Neuronal stem cell (in vitro differentiated cells): ENCODE data around the gene LEFTY2.

Experiments
- DNase-seq: peaks from one replicate; pipeline ENCODE4 v3.0.0-alpha.2; 2013; ENCODE audit warnings: low spot score
- H2AFZ ChIP-seq: one replicate; pipeline ENCODE4 v1.6.1; 2013; ENCODE audit warnings: mild to moderate bottlenecking, low read length, inconsistent platforms
- H2AK5ac ChIP-seq: 2 replicates; pipeline ENCODE4 v1.6.1; 2013; ENCODE audit warnings: low read depth, mild to moderate bottlenecking, inconsistent platforms, low read length, moderate library complexity, mixed read lengths
- H2BK120ac ChIP-seq: 2 replicates; pipeline ENCODE4 v1.6.1; 2013; ENCODE audit warnings: low read depth, mild to moderate bottlenecking, inconsistent platforms, low read length, moderate library complexity, mixed read lengths
- H2BK12ac ChIP-seq: one replicate; pipeline ENCODE4 v1.6.1; 2013; ENCODE audit warnings: low read length, inconsistent platforms
- H2BK15ac ChIP-seq: 2 replicates; pipeline ENCODE4 v1.6.1; 2013; ENCODE audit warnings: mild to moderate bottlenecking, low read length, inconsistent platforms, mixed read lengths
- H2BK5ac ChIP-seq: one replicate; pipeline ENCODE4 v1.6.1; 2013; ENCODE audit warnings: inconsistent platforms, mild to moderate bottlenecking, low read length, moderate library complexity
- H3K14ac ChIP-seq: one replicate; pipeline ENCODE4 v1.6.1; 2013; ENCODE audit warnings: low read length, inconsistent platforms
- H3K18ac ChIP-seq: 2 replicates; pipeline ENCODE4 v1.6.1; 2013; ENCODE audit warnings: low read length, inconsistent platforms
- H3K23ac ChIP-seq: 2 replicates; pipeline ENCODE4 v1.6.1; 2013; ENCODE audit warnings: low read depth, mild to moderate bottlenecking, mixed read lengths, low read length, inconsistent platforms; ENCODE audit not compliant: poor library complexity
- H3K27ac ChIP-seq: replicated peaks from 3 replicates; pipeline ENCODE4 v1.5.1; 2013; ENCODE audit warnings: low read length, inconsistent platforms
- H3K27me3 ChIP-seq, 3 experiments: 2 replicates each; pipeline ENCODE4 v1.6.1; 2013; ENCODE audit warnings: low read length in 3 of 3, mild to moderate bottlenecking in 2 of 3, inconsistent platforms in 1 of 3, low read depth in 1 of 3, mixed read lengths in 1 of 3, moderate library complexity in 1 of 3; ENCODE audit not compliant: control insufficient read depth in 3 of 3, insufficient read depth in 3 of 3
- H3K36me3 ChIP-seq, 2 donors: replicated peaks in 1 of 2; 2 replicates each; pipeline ENCODE4 v1.6.1; 2013; ENCODE audit warnings: low read length in 2 of 2; ENCODE audit not compliant: control insufficient read depth in 2 of 2, insufficient read depth in 2 of 2
- H3K4ac ChIP-seq: 2 replicates; pipeline ENCODE4 v1.6.1; 2013; ENCODE audit warnings: inconsistent platforms, mild to moderate bottlenecking, low read length, moderate library complexity
- H3K4me1 ChIP-seq, 2 donors: 1 replicate in 1 of 2; 2 replicates in 1 of 2; pipeline ENCODE4 v1.6.1; 2013; ENCODE audit warnings: low read length in 2 of 2, low read depth in 1 of 2; ENCODE audit not compliant: control insufficient read depth in 2 of 2, insufficient read depth in 1 of 2
- H3K4me2 ChIP-seq: one replicate; pipeline ENCODE4 v1.6.1; 2013; ENCODE audit warnings: mild to moderate bottlenecking, low read length, inconsistent platforms; ENCODE audit not compliant: insufficient read depth, poor library complexity, severe bottlenecking
- H3K4me3 ChIP-seq, 2 donors: 2 replicates each; pipeline ENCODE4 v1.5.1; 2013; ENCODE audit warnings: low read length in 2 of 2, mild to moderate bottlenecking in 2 of 2, inconsistent platforms in 1 of 2, moderate library complexity in 1 of 2
- H3K79me1 ChIP-seq: one replicate; pipeline ENCODE4 v1.6.1; 2013; ENCODE audit warnings: low read depth, mild to moderate bottlenecking, inconsistent platforms, low read length, moderate library complexity
- H3K9ac ChIP-seq: one replicate; pipeline ENCODE4 v1.6.1; 2013; ENCODE audit warnings: mild to moderate bottlenecking, low read depth, low read length, inconsistent platforms; ENCODE audit not compliant: poor library complexity
- H3K9me3 ChIP-seq, 2 donors: replicated peaks in 1 of 2; 2 replicates each; pipeline versions ENCODE3 to v1.6.1; 2013; ENCODE audit warnings: low read length in 2 of 2, mild to moderate bottlenecking in 2 of 2, inconsistent platforms in 1 of 2, low read depth in 1 of 2, mixed read lengths in 1 of 2, moderate library complexity in 1 of 2; ENCODE audit not compliant: control insufficient read depth in 2 of 2, insufficient read depth in 1 of 2
- H4K8ac ChIP-seq: one replicate; pipeline ENCODE4 v1.6.1; 2013; ENCODE audit warnings: low read depth, mild to moderate bottlenecking, inconsistent platforms, low read length, moderate library complexity
- H4K91ac ChIP-seq: one replicate; pipeline ENCODE4 v1.6.1; 2013; ENCODE audit warnings: low read length, low read depth, mild to moderate bottlenecking, inconsistent platforms; ENCODE audit not compliant: poor library complexity
- WGBS, 2 donors: extraction: QIAGEN DNeasy Blood & Tissue Kit; methylation state at CpG; one replicate each; pipeline ENCODE4 v1.1.7; 2013; ENCODE audit warnings: missing lambda C conversion rate in 2 of 2, mixed read lengths in 1 of 2; ENCODE audit not compliant: insufficient read length in 2 of 2, insufficient replicate concordance in 1 of 2; ENCODE audit errors: extremely low coverage in 2 of 2; 5-methylcytosine and 5-hydroxymethylcytosine counted together

LEFTY2 gene

GRCh38 chr1:225890346-225891228 lies 50.4 kb downstream of the LEFTY2 start:
- H3K79me1 ChIP-seq = no peaks in the 10 kb centered on the region
- H3K36me3 ChIP-seq = no peaks in the 10 kb centered on the region
- H3K14ac ChIP-seq = peak overlapping the region; percentile 71
- no peak overlapping the region for H2BK15ac ChIP-seq
- H3K27me3 ChIP-seq = peaks cover 0 to 14% (median 0%) of the 10 kb centered on the region in 3 experiments
- peak overlapping the region; percentile 48 for H3K18ac ChIP-seq
- H3K9me3 ChIP-seq = no peaks in the 10 kb centered on the region
- H3K4me2 ChIP-seq = no peak overlapping the region
- peak overlapping the region; percentile 56 for H2AK5ac ChIP-seq
- H3K4ac ChIP-seq = no peak overlapping the region
- no peak overlapping the region for H3K27ac ChIP-seq
- WGBS, 2 donors = no CpG with 5 or more reads among the region's 6 CpGs
- no peak for DNase-seq
- H4K8ac ChIP-seq = peak overlapping the region; percentile 65
- no peak overlapping the region for H3K4me3 ChIP-seq
- peak overlapping the region; percentile 55 for H3K23ac ChIP-seq
- no peak overlapping the region for H2AFZ ChIP-seq
- H3K9ac ChIP-seq = no peak overlapping the region
- no peak overlapping the region for H2BK5ac ChIP-seq
- H2BK12ac ChIP-seq = no peak overlapping the region
- no peak overlapping the region for H2BK120ac ChIP-seq
- H3K4me1 ChIP-seq = peaks cover 2 to 12% of the 10 kb centered on the region in 2 donors
- H4K91ac ChIP-seq = no peak overlapping the region

GRCh38 chr1:225889743-225890142 lies 51.3 kb downstream of the LEFTY2 start:
- Histone ChIP-seq H3K4ac (no peak overlapping the region), H4K91ac (no peak overlapping the region), H3K18ac (no peak overlapping the region), H3K23ac (no peak overlapping the region), H3K9me3 (no peaks in the 10 kb centered on the region), H2AK5ac (no peak overlapping the region), H3K36me3 (no peaks in the 10 kb centered on the region), H3K14ac (no peak overlapping the region), H4K8ac (no peak overlapping the region), H2BK15ac (no peak overlapping the region), H2BK5ac (no peak overlapping the region), H3K79me1 (no peaks in the 10 kb centered on the region), H3K27ac (no peak overlapping the region), H3K27me3 (peaks cover 0 to 14% (median 0%) of the 10 kb centered on the region in 3 experiments), H3K4me1 (peaks cover 2 to 12% of the 10 kb centered on the region in 2 donors), H3K4me2 (no peak overlapping the region), H3K4me3 (no peak overlapping the region), H3K9ac (no peak overlapping the region), H2BK12ac (no peak overlapping the region), H2AFZ (no peak overlapping the region), H2BK120ac (no peak overlapping the region)
- no peak for DNase-seq
- no CpG with 5 or more reads among the region's 5 CpGs for WGBS, 2 donors

- peaks cover 2 to 12% of the 10 kb centered on the region in 2 donors for H3K4me1 ChIP-seq
- H3K18ac ChIP-seq = peak within 1 kb of the TSS; percentile 76
- no peak within 1 kb of the TSS for H4K8ac ChIP-seq
- no peak within 1 kb of the TSS for H2BK5ac ChIP-seq
- H4K91ac ChIP-seq = no peak within 1 kb of the TSS
- H3K9ac ChIP-seq = peak within 1 kb of the TSS; percentile 70
- no peak within 1 kb of the TSS for H3K4me3 ChIP-seq
- no peak within 1 kb of the TSS for H3K27ac ChIP-seq
- no peaks in the 10 kb centered on the region for H3K79me1 ChIP-seq
- H3K4ac ChIP-seq = no peak within 1 kb of the TSS
- no peaks in the 10 kb centered on the region for H3K36me3 ChIP-seq
- H2AFZ ChIP-seq = peak within 1 kb of the TSS; percentile 24
- H3K9me3 ChIP-seq = no peaks in the 10 kb centered on the region
- peak within 1 kb of the TSS; percentile 41 for H2BK12ac ChIP-seq
- DNase-seq = no peak
- no peak within 1 kb of the TSS for H2BK15ac ChIP-seq
- H2AK5ac ChIP-seq = peak within 1 kb of the TSS; percentile 92
- no peak within 1 kb of the TSS for H3K14ac ChIP-seq
- H3K4me2 ChIP-seq = no peak within 1 kb of the TSS
- peaks cover 0 to 14% (median 0%) of the 10 kb centered on the region in 3 experiments for H3K27me3 ChIP-seq
- H3K23ac ChIP-seq = peak within 1 kb of the TSS; percentile 100
- no CpG with 5 or more reads among the region's 11 CpGs for WGBS, 2 donors
- no peak within 1 kb of the TSS for H2BK120ac ChIP-seq
These were observed 52.0 kb downstream of the LEFTY2 start, which contains the start of gene LEFTY1 for GRCh38 chr1:225888898-225889601. Gene LEFTY1 (minus strand): TSS chr1:225889146. CDS start chr1:225889066, 80 bp downstream.
